Smooth muscle cell (in vitro differentiated cells): Measurements from ENCODE around the gene PSMD8. TPM values are rescaled to one million over a fixed set of nuclear protein-coding genes. Genes with fewer than 3 reads are reported as not detected.

Experiments used
- DNase-seq: peaks from one replicate; lab custom pipeline; 2025; ENCODE audit not compliant: unreplicated experiment; lab: John Stamatoyannopoulos, UW
- H2AFZ ChIP-seq: fragments of 200-600 bp; sonication (generic); 2 replicates; pipeline ENCODE4 v1.6.0; 2016; ENCODE audit warnings: antibody characterized with exemption, low read depth, mild to moderate bottlenecking
- H3F3A ChIP-seq: fragments of 200-600 bp; sonication (generic); 2 replicates; pipeline ENCODE4 v1.6.0; 2017; ENCODE audit warnings: antibody characterized with exemption, low read depth
- H3K27ac ChIP-seq: fragments of 200-600 bp; sonication (generic); 2 replicates; pipeline ENCODE4 v1.5.1; 2016; ENCODE audit warnings: low read depth, mild to moderate bottlenecking
- H3K27me3 ChIP-seq: fragments of 200-600 bp; sonication (generic); 2 replicates; pipeline ENCODE4 v1.6.1; 2016; ENCODE audit warnings: low read depth, mild to moderate bottlenecking
- H3K36me3 ChIP-seq: fragments of 200-600 bp; sonication (generic); 2 replicates; pipeline ENCODE4 v1.5.1; 2016; ENCODE audit warnings: low read depth
- H3K4me1 ChIP-seq: fragments of 200-600 bp; sonication (generic); 2 replicates; pipeline ENCODE4 v1.5.1; 2016; ENCODE audit warnings: low read depth
- H3K4me2 ChIP-seq: fragments of 200-600 bp; sonication (generic); 2 replicates; pipeline ENCODE4 v1.6.0; 2016; ENCODE audit warnings: mild to moderate bottlenecking
- H3K4me3 ChIP-seq: fragments of 200-600 bp; sonication (generic); 2 replicates; pipeline ENCODE4 v1.5.1; 2016; ENCODE audit warnings: mild to moderate bottlenecking
- H3K79me2 ChIP-seq: fragments of 200-600 bp; sonication (generic); 2 replicates; pipeline ENCODE4 v1.6.0; 2016; ENCODE audit warnings: low read depth, mild to moderate bottlenecking
- H3K9ac ChIP-seq: fragments of 200-600 bp; sonication (generic); 2 replicates; pipeline ENCODE4 v1.6.0; 2016; ENCODE audit warnings: low read depth
- H3K9me3 ChIP-seq: fragments of 200-600 bp; sonication (generic); replicated peaks from 2 replicates; pipeline ENCODE4 v1.5.1; 2016; ENCODE audit warnings: low read depth
- H4K20me1 ChIP-seq: fragments of 200-600 bp; sonication (generic); 2 replicates; pipeline ENCODE4 v1.6.0; 2016; ENCODE audit warnings: low read depth
- CTCF ChIP-seq: fragments of 200-600 bp; sonication (generic); IDR thresholded peaks from 2 replicates; pipeline ENCODE4 v1.5.1; 2017; ENCODE audit warnings: borderline replicate concordance, mild to moderate bottlenecking, antibody characterized with exemption; ENCODE audit not compliant: insufficient read depth, poor library complexity, severe bottlenecking
- WGBS: methylation state at CpG from one replicate; pipeline ENCODE4 v1.1.7; 2016; ENCODE audit warnings: low lambda C conversion rate; 5-methylcytosine and 5-hydroxymethylcytosine counted together
- polyA plus RNA-seq: library from polyadenylated mRNA; unstranded; fragments of >200 nt; fragmentation: Nextera tagmentation; extraction: Ambion mirVana; gene quantifications from 2 replicates; pipeline ENCODE4 v1.2.1, GENCODE V29; 2016
- total RNA-seq: library from RNA; depleted of rRNA; stranded (reverse); fragments of >200 nt; gene quantifications from 2 replicates; pipeline ENCODE4 v1.2.3, GENCODE V29; 2014

Gene PSMD8
- total and polyA plus RNA-seq, 2 experiments from 2014 or later = 377 to 404 TPM

DNA sequence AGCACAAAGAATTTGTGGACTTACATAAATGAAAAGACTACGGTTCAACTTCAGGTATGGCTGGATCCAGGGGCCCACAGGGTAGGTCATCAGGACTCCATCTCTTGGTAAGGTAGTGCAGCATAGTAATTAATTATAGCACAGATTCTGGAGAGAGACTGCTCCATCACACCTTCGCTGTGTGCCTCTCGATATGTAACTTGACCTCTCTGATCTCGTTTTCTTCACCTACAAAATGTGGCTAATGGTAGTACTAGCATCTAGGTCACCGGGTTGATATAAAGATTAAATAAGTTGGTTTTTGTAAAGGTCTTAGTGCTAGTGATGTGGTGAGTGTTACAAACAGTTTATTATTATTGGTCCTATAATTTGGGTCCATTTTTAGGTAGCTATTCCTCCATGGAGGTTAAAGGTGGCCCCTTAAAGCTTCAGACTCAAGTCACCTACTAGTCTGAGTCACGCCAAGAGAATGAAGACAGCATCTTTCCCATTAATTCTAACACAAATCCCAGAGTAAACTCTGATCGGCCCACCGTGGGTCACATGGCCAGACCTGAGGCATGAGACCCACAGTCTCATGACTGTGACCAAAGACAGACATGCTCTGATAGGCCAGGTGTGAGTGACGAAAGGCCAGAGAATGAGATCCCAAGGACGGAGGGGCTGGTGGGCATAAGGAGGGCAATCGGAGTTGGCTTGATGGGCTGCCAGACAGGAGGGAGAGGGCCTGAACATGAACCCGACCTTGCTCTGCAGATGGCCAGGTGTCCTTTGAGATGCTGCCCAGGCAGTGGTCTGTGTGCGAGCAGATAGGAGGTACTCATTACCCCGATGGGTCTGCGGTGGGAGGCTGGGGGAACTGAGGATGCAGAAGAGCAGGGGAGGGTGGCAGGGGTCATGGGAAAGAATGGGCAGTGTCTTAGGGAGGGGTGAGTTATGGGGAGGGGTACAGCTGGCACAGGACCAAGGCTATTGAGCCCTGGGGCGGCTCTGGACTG lies 18.3 kb upstream of the PSMD8 start:
- H3K9me3 ChIP-seq = no peaks in the 10 kb centered on the region
- H3K4me3 ChIP-seq = no peak overlapping the region
- no peaks in the 10 kb centered on the region for H3F3A ChIP-seq
- TF ChIP-seq CTCF = no peak
- no peaks in the 10 kb centered on the region for H3K79me2 ChIP-seq
- H3K4me2 ChIP-seq = no peak overlapping the region
- no peaks in the 10 kb centered on the region for H3K36me3 ChIP-seq
- H3K9ac ChIP-seq = no peak overlapping the region
- 86% methylated on average over 16 of the region's 16 CpGs for WGBS
- H3K27me3 ChIP-seq = peaks cover 41% of the 10 kb centered on the region
- no peaks in the 10 kb centered on the region for H4K20me1 ChIP-seq
- H3K4me1 ChIP-seq = no peaks in the 10 kb centered on the region
- DNase-seq = no peak
- no peak overlapping the region for H2AFZ ChIP-seq
- H3K27ac ChIP-seq = no peak overlapping the region

- Histone ChIP-seq H3K9me3 (no peaks in the 10 kb centered on the region), H3K27ac (no peak overlapping the region), H3K36me3 (no peaks in the 10 kb centered on the region), H3F3A (no peaks in the 10 kb centered on the region), H3K4me2 (no peak overlapping the region), H4K20me1 (no peaks in the 10 kb centered on the region), H2AFZ (no peak overlapping the region), H3K4me1 (no peaks in the 10 kb centered on the region), H3K79me2 (no peaks in the 10 kb centered on the region), H3K4me3 (no peak overlapping the region), H3K27me3 (peaks cover 45% of the 10 kb centered on the region), H3K9ac (no peak overlapping the region)
- no peak for DNase-seq
- TF ChIP-seq CTCF = no peak
- WGBS = 67% methylated on average over 5 of the region's 5 CpGs
Measured at GRCh38 chr19:38358071-38358470, 16.3 kb upstream of the PSMD8 start.

DNA sequence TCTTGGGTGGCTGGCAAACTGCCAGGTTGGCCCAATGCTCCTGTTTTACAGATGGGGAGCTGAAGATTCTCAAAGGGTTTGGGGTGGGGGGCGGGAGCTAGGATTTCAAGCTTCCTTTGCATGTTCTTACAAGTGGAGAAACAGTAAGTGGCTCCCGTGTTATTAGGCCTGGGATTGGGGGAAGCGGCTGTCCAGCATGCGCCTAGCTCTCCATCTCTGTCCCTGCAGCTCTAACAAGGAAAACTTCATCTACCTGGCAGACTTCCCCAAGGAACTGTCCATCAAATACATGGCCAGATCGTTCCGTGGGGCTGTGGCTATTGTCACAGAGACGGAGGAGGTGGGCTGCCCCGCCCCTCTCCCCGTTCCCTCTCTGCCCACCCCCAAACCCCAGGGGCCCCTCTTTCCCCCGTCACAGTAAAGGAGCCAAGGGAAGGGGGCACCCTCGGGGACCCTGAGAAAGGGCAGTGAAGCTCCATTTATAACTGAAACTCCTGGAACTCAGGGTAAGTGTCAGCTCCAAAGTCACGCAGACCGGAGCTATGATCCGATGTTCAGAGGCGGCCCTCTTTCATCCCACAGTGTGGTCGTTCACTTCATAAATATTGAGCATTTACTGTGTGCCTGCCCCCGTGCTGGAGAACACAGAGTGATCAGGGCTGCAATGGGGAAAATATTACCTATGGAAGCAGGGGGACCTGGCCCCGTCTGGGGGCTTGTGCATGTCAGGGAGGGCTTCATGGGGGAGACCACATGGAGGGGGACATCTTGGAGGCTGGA lies 14.9 kb upstream of the PSMD8 start:
- no peak for TF ChIP-seq CTCF
- DNase-seq = no peak
- no peaks in the 10 kb centered on the region for H3K4me1 ChIP-seq

More for the DNA sequence above, 14.9 kb upstream of the PSMD8 start:
- Histone ChIP-seq H2AFZ (no peak overlapping the region), H3K9ac (no peak overlapping the region), H3K79me2 (no peaks in the 10 kb centered on the region), H3K4me3 (no peak overlapping the region), H3F3A (no peaks in the 10 kb centered on the region), H3K4me2 (no peak overlapping the region), H3K36me3 (no peaks in the 10 kb centered on the region), H4K20me1 (no peaks in the 10 kb centered on the region), H3K9me3 (no peaks in the 10 kb centered on the region), H3K27me3 (peaks cover 45% of the 10 kb centered on the region), H3K27ac (no peak overlapping the region)
- 75% methylated on average over 17 of the region's 18 CpGs for WGBS
